Gastrocnemius medialis (tissue), 4 donors: Measurements from ENCODE around the gene SMAD3. TPM values are rescaled to one million over a fixed set of nuclear protein-coding genes. Genes with fewer than 3 reads are reported as not detected.
"Not testable (repeated sequence)": the region's sequence is repeated elsewhere in the genome, so short reads cannot be mapped to it uniquely, and the experiment has no call there.

Experiments used
- ATAC-seq, 2 donors: fragments of 150-250 bp; one replicate each; pipeline ENCODE4 v1.9.1; 2016
- DNase-seq, 2 donors: peaks; one replicate each; pipeline ENCODE4 v3.0.0-alpha.2; 2019
- H3K27ac ChIP-seq, 4 donors: fragments of 200-600 bp; sonication (generic); 1 replicate in 1 of 4; 2 replicates in 3 of 4; pipeline ENCODE4 v1.5.1; 2016 to 2018; ENCODE audit warnings: mild to moderate bottlenecking in 2 of 4, moderate library complexity in 1 of 4
- H3K27me3 ChIP-seq, 3 donors: fragments of 200-600 bp; sonication (generic) in 2 of 3; 1 replicate in 1 of 3; 2 replicates in 2 of 3; pipeline versions ENCODE4 v1.5.1 to v1.6.0; 2016 to 2019; ENCODE audit warnings: mild to moderate bottlenecking in 1 of 3, moderate library complexity in 1 of 3
- H3K36me3 ChIP-seq, 2 donors: fragments of 200-600 bp; sonication (generic) in 1 of 2; one replicate each; pipeline ENCODE4 v1.5.1; 2017 to 2018
- H3K4me1 ChIP-seq, 2 donors: fragments of 200-600 bp; sonication (generic) in 1 of 2; one replicate each; pipeline ENCODE4 v1.5.1; 2016 to 2017; ENCODE audit warnings: mild to moderate bottlenecking in 2 of 2
- H3K4me3 ChIP-seq, 4 donors: fragments of 200-600 bp; sonication (generic) in 3 of 4; 1 replicate in 1 of 4; 2 replicates in 3 of 4; pipeline ENCODE4 v1.5.1; 2016 to 2019; ENCODE audit warnings: mild to moderate bottlenecking in 2 of 4
- H3K9me3 ChIP-seq, 3 donors: fragments of 200-600 bp; sonication (generic) in 2 of 3; 1 replicate in 1 of 3; 2 replicates in 2 of 3; pipeline ENCODE4 v1.5.1; 2016 to 2019
- POLR2A ChIP-seq, 2 donors: fragments of 450-650 bp; IDR thresholded peaks; one replicate each; pipeline ENCODE4 v1.6.1; 2017; ENCODE audit warnings: antibody characterized with exemption in 2 of 2, mild to moderate bottlenecking in 2 of 2, moderate library complexity in 2 of 2
- in situ Hi-C, 4 donors: fragments of 200-750 bp; cut with MboI; loops; one replicate each; pipeline versions ENCODE4 v1.15.0 to v1.8.0; 2017; ENCODE audit warnings: low sequenced_read_pairs in 4 of 4
- intact Hi-C: fragments of 100-400 bp; cut with DNase I; formaldehyde crosslinking; loops from one replicate; pipeline ENCODE4 v1.15.1; 2023; ENCODE audit warnings: low total_unique reads
- total RNA-seq, 4 donors: library from RNA; depleted of rRNA; stranded (reverse); fragments of >200 nt; gene quantifications; one replicate each; pipeline versions ENCODE4 v1.1.0 to v1.2.3, GENCODE V29; 2016
- TF ChIP-seq, protein P1 (sequence below), 5 experiments: fragments of 450-650 bp in 3 of 5; fragments of 200-600 bp in 2 of 5; sonication (generic) in 2 of 5; IDR thresholded peaks in 4 of 5; conservative IDR thresholded peaks in 1 of 5; 1 replicate in 4 of 5; 2 replicates in 1 of 5; pipeline ENCODE4 v1.5.1; 2016 to 2019; ENCODE audit warnings: antibody characterized with exemption in 5 of 5, mild to moderate bottlenecking in 3 of 5, moderate library complexity in 3 of 5

SMAD3 gene
- total RNA-seq, 4 donors from 2014 or later = 15.9 to 61.7 (median 26.3) TPM

DNA sequence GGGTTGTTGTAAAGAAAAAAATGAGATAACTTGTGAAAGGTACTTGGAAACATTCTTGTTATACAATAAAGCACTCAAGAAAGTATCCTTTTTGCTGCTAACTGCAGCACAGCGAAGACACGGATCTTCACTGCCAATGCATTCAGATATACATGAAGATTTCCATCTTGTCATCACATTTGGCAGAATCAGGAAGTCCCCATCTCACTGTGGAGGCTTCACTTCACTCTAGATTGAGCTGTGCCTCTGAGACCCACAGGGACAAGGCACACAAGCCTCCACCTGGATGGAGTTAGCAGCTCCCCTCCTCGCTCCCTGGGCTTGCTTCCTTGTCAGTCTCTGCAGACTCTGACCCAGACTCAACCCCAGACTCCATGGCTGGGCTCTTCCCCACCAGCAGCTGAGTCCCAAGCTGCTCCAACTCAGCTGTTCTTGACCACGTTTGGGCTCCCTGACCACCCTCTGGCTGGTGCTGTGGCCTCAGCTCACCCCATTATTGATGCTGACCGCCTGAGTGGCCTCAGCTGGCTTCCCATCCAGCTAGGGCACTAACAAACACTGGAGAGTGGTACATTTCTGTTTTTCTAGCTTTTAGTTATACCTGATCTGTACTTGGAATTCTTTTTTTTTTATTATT lies 45.4 kb upstream of the SMAD3 start:
- in situ Hi-C loops (no loop called here), intact Hi-C loops (loop anchor here (5.0 kb wide), 1 partner anchor 232 kb away; the partner anchor contains the start of genes AAGAB and IQCH)
- Histone ChIP-seq H3K4me1 (peaks cover 14 to 15% of the 10 kb centered on the region in 2 donors), H3K36me3 (no peaks in the 10 kb centered on the region), H3K9me3 (no peaks in the 10 kb centered on the region), H3K27ac (no peak overlapping the region), H3K27me3 (no peaks in the 10 kb centered on the region), H3K4me3 (no peak overlapping the region)
- no peak for ATAC-seq
- TF ChIP-seq, protein P1, sequence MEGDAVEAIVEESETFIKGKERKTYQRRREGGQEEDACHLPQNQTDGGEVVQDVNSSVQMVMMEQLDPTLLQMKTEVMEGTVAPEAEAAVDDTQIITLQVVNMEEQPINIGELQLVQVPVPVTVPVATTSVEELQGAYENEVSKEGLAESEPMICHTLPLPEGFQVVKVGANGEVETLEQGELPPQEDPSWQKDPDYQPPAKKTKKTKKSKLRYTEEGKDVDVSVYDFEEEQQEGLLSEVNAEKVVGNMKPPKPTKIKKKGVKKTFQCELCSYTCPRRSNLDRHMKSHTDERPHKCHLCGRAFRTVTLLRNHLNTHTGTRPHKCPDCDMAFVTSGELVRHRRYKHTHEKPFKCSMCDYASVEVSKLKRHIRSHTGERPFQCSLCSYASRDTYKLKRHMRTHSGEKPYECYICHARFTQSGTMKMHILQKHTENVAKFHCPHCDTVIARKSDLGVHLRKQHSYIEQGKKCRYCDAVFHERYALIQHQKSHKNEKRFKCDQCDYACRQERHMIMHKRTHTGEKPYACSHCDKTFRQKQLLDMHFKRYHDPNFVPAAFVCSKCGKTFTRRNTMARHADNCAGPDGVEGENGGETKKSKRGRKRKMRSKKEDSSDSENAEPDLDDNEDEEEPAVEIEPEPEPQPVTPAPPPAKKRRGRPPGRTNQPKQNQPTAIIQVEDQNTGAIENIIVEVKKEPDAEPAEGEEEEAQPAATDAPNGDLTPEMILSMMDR (IDR thresholded peaks at IDR 0.05 in 4 of 5, conservative IDR thresholded peaks at IDR 0.05 in 1 of 5) = no peak
- no peak for TF ChIP-seq POLR2A (IDR thresholded peaks at IDR 0.05)
- no peak for DNase-seq

DNA sequence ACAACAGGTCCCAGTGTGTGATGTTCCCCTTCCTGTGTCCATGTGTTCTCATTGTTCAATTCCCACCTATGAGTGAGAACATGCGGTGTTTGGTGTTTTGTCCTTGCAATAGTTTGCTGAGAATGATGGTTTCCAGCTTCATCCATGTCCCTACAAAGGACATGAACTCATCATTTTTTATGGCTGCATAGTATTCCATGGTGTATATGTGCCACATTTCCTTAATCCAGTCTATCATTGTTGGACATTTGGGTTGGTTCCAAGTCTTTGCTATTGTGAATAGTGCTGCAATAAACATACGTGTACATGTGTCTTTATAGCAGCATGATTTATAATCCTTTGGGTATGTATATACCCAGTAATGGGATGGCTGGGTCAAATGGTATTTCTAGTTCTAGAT lies 44.7 kb upstream of the SMAD3 start:
- ATAC-seq, in situ Hi-C loops, H3K9me3 ChIP-seq, H3K27me3 ChIP-seq, H3K4me3 ChIP-seq, DNase-seq, H3K27ac ChIP-seq, H3K36me3 ChIP-seq: not testable (repeated sequence)
- intact Hi-C loops = loop anchor here (5.0 kb wide), 1 partner anchor 232 kb away; the partner anchor contains the start of genes AAGAB and IQCH
- peaks cover 21 to 22% of the 10 kb centered on the region in 2 donors for H3K4me1 ChIP-seq

DNA sequence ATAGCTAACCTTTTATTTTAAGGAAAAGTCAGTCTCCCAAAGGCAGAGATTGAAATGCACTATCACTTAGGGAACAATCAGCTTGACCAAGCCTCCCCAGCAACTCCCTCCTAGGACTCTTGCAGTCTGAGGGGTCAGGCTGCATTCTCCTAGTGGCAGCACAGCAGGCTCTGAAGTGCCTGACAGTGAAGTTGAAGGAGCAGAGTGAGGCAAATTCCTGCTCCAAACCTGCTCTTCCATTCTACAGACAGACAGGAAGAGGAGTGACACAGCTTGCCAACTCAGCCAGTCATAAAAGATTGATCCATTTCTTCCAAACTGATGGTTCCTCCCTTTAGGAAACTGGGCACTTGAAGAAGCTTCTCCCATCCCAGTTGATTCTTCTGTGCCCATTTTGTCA lies 43.9 kb upstream of the SMAD3 start:
- H3K36me3 ChIP-seq = no peaks in the 10 kb centered on the region
- intact Hi-C loops = loop anchor here (5.0 kb wide), 1 partner anchor 231 kb away; the partner anchor contains the start of genes AAGAB and IQCH
- in situ Hi-C loops = no loop called here
- DNase-seq = no peak
- no peaks in the 10 kb centered on the region for H3K27me3 ChIP-seq
- TF ChIP-seq, protein P1 (IDR thresholded peaks at IDR 0.05 in 4 of 5, conservative IDR thresholded peaks at IDR 0.05 in 1 of 5) = no peak
- no peak for TF ChIP-seq POLR2A (IDR thresholded peaks at IDR 0.05)
- H3K9me3 ChIP-seq = no peaks in the 10 kb centered on the region
- ATAC-seq = no peak
- H3K27ac ChIP-seq = no peak overlapping the region
- H3K4me1 ChIP-seq = peaks cover 28% of the 10 kb centered on the region in 2 donors
- H3K4me3 ChIP-seq = no peak overlapping the region

DNA sequence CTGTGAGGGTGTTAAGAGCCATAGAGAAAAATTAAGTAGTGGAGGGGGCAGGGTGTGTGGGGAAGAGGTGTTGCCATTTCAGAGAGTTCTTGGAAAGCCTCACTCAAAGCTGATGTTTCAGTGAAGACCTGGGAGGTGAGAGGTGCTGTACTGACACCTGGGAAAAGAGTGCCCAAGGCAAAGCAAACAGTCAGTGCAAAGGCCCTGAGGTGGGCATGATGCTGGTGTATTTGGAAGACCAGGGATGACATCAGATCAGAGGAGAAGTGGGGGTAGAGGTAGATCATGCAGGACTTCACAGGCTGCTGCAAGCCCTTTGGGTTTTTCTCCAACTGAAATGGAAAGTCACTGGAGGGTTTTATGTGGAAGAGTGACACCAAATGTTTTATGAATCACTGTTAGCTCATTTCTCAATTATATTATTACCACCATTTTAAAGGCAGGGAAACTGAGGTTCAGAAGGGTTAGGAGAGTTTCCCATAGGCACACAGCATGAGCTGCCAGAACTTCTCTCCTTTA lies 42.8 kb upstream of the SMAD3 start:
- intact Hi-C loops (loop anchor here (5.0 kb wide), 1 partner anchor 230 kb away; the partner anchor contains the start of genes AAGAB and IQCH), in situ Hi-C loops (no loop called here)

More for the DNA sequence above, 42.8 kb upstream of the SMAD3 start:
- Histone ChIP-seq H3K9me3 (no peaks in the 10 kb centered on the region), H3K4me3 (no peak overlapping the region), H3K27ac (no peak overlapping the region), H3K27me3 (no peaks in the 10 kb centered on the region), H3K36me3 (no peaks in the 10 kb centered on the region), H3K4me1 (peaks cover 29 to 31% of the 10 kb centered on the region in 2 donors)
- TF ChIP-seq, protein P1 (IDR thresholded peaks at IDR 0.05 in 4 of 5, conservative IDR thresholded peaks at IDR 0.05 in 1 of 5) = no peak
- no peak for TF ChIP-seq POLR2A (IDR thresholded peaks at IDR 0.05)
- DNase-seq = no peak
- no peak for ATAC-seq
